ENCODE data around the gene PROCA1. TPM values are rescaled to one million over a fixed set of nuclear protein-coding genes. Genes with fewer than 3 reads are reported as not detected.

PROCA1 gene
- total and polyA plus RNA-seq, 2 experiments from 2014 or later, result 1.1 to 3.9 TPM

DNA sequence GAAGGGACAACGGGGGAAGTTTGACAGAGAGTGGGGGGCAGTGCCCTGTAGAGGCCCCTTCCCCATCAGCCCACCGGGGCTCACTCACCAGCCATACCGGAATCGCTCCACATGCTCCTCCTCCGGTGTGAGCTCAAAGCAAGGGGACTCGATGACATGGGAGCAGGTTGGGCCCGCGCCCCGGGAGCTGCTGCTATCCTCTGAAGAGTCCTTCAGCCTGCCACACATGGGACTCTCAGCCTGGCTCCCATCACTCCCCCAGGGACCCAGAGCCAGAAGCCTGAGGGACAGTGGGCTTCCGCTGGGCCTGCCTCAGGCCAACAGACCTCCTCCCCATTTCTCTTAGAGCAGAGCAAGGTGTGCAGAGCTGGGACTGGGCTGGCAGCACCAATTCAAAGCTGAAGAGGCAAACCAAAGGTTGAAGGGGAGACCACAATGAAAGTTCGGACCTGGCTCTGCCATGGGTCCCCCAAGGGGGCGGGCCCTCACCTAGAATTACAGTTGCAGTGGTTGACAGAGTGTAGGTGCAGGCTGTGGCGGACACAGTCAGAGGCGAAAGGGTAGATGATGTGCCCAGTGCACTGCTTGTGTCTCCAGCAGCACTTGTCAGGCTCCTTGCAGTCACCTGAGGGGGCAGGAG is 7.3 kb downstream of the PROCA1 start:
- Histone ChIP-seq H2AFZ (no peak overlapping the region), H3K27ac (no peak overlapping the region), H3K27me3 (no peaks in the 10 kb centered on the region), H3K9me2 (replicated peaks; ENCODE audit: insufficient read depth) (no peaks in the 10 kb centered on the region), H3K4me3 (no peak overlapping the region), H4K20me1 (ENCODE audit: insufficient read depth, poor library complexity, severe bottlenecking) (no peaks in the 10 kb centered on the region), H3K9me3 (ENCODE audit: low read depth) (no peaks in the 10 kb centered on the region), H3K4me2 (no peak overlapping the region), H3K4me1 (ENCODE audit: insufficient read depth) (peaks cover 7% of the 10 kb centered on the region), H3K79me2 (peaks cover 3% of the 10 kb centered on the region), H3K36me3 (replicated peaks; ENCODE audit: insufficient read depth, low read depth) (no peaks in the 10 kb centered on the region)
- no peak for TF ChIP-seq CTCF (IDR thresholded peaks at IDR 0.05; ENCODE audit: poor library complexity)
- TF ChIP-seq EZH2 (IDR thresholded peaks at IDR 0.05; ENCODE audit: borderline replicate concordance), result no peak
- TF ChIP-seq EZH2phosphoT487 (IDR thresholded peaks at IDR 0.05; ENCODE audit: low read depth, severe bottlenecking, unreplicated experiment), result no peak
- WGBS (ENCODE audit: low lambda C conversion rate, missing lambda C conversion rate), result 95% methylated on average over 14 of the region's 14 CpGs
- DNase-seq (ENCODE audit: low spot score), result no peak

- peaks cover 13% of the 10 kb centered on the region for H3K4me1 ChIP-seq (ENCODE audit: insufficient read depth)
- WGBS (ENCODE audit: low lambda C conversion rate, missing lambda C conversion rate), result 94% methylated on average over 16 of the region's 16 CpGs
- no peaks in the 10 kb centered on the region for H3K9me3 ChIP-seq (ENCODE audit: low read depth)
- H2AFZ ChIP-seq, result no peak overlapping the region
- no peaks in the 10 kb centered on the region for H3K36me3 ChIP-seq (replicated peaks; ENCODE audit: insufficient read depth, low read depth)
- DNase-seq (ENCODE audit: low spot score), result no peak
- no peaks in the 10 kb centered on the region for H3K79me2 ChIP-seq
- TF ChIP-seq EZH2phosphoT487 (IDR thresholded peaks at IDR 0.05; ENCODE audit: low read depth, severe bottlenecking, unreplicated experiment), result no peak
- TF ChIP-seq EZH2 (IDR thresholded peaks at IDR 0.05; ENCODE audit: borderline replicate concordance), result no peak
- no peak for TF ChIP-seq CTCF (IDR thresholded peaks at IDR 0.05; ENCODE audit: poor library complexity)
- no peaks in the 10 kb centered on the region for H4K20me1 ChIP-seq (ENCODE audit: insufficient read depth, poor library complexity, severe bottlenecking)
- no peaks in the 10 kb centered on the region for H3K9me2 ChIP-seq (replicated peaks; ENCODE audit: insufficient read depth)
- H3K4me3 ChIP-seq, result no peak overlapping the region
- no peak overlapping the region for H3K4me2 ChIP-seq
- H3K27ac ChIP-seq, result no peak overlapping the region
- no peaks in the 10 kb centered on the region for H3K27me3 ChIP-seq
Measured at GRCh38 chr17:28703552-28704218, 8.0 kb downstream of the PROCA1 start.

GRCh38 chr17:28702752-28703150 is 8.9 kb downstream of the PROCA1 start:
- Histone ChIP-seq H3K4me2 (no peak overlapping the region), H3K4me1 (ENCODE audit: insufficient read depth) (peaks cover 19% of the 10 kb centered on the region), H3K79me2 (no peaks in the 10 kb centered on the region), H3K4me3 (no peak overlapping the region), H3K9me2 (replicated peaks; ENCODE audit: insufficient read depth) (no peaks in the 10 kb centered on the region), H3K9me3 (ENCODE audit: low read depth) (no peaks in the 10 kb centered on the region), H3K27ac (no peak overlapping the region), H4K20me1 (ENCODE audit: insufficient read depth, poor library complexity, severe bottlenecking) (no peaks in the 10 kb centered on the region), H2AFZ (no peak overlapping the region), H3K27me3 (no peaks in the 10 kb centered on the region), H3K36me3 (replicated peaks; ENCODE audit: insufficient read depth, low read depth) (no peaks in the 10 kb centered on the region)
- no peak for TF ChIP-seq CTCF (IDR thresholded peaks at IDR 0.05; ENCODE audit: poor library complexity)
- no peak for TF ChIP-seq EZH2 (IDR thresholded peaks at IDR 0.05; ENCODE audit: borderline replicate concordance)
- WGBS (ENCODE audit: low lambda C conversion rate, missing lambda C conversion rate), result 80% methylated on average over 3 of the region's 3 CpGs
- no peak for DNase-seq (ENCODE audit: low spot score)

Data from hepatocyte (in vitro differentiated cells).